Immature natural killer cell (primary cell): ENCODE measurements around the gene IQGAP1. TPM values are rescaled to one million over a fixed set of nuclear protein-coding genes. Genes with fewer than 3 reads are reported as not detected.

Experiments used
- DNase-seq, 3 donors: peaks; one replicate each; pipeline ENCODE4 v3.0.0; 2022; ENCODE audit warnings: mixed read lengths in 1 of 3
- H3K27ac Mint-ChIP-seq, 6 donors: one replicate each; pipeline ENCODE4 v1.8.0; 2020; ENCODE audit warnings: mixed read lengths in 6 of 6, mild to moderate bottlenecking in 5 of 6, inconsistent platforms in 4 of 6, moderate library complexity in 3 of 6
- H3K27me3 Mint-ChIP-seq, 3 donors: one replicate each; pipeline ENCODE4 v1.8.0; 2020 to 2021; ENCODE audit warnings: low read depth in 3 of 3, mild to moderate bottlenecking in 3 of 3, mixed read lengths in 3 of 3, moderate library complexity in 3 of 3, inconsistent platforms in 1 of 3
- H3K36me3 Mint-ChIP-seq, 3 donors: one replicate each; pipeline ENCODE4 v1.8.0; 2020; ENCODE audit warnings: mixed read lengths in 3 of 3, inconsistent platforms in 2 of 3, mild to moderate bottlenecking in 2 of 3
- H3K4me1 Mint-ChIP-seq, 2 donors: one replicate each; pipeline ENCODE4 v1.8.0; 2020; ENCODE audit warnings: inconsistent platforms in 2 of 2, mild to moderate bottlenecking in 2 of 2, mixed read lengths in 2 of 2, moderate library complexity in 1 of 2
- H3K4me3 Mint-ChIP-seq, 5 donors: one replicate each; pipeline ENCODE4 v1.8.0; 2020; ENCODE audit warnings: mild to moderate bottlenecking in 5 of 5, mixed read lengths in 5 of 5, inconsistent platforms in 3 of 5, moderate library complexity in 3 of 5
- H3K9me3 Mint-ChIP-seq, 6 donors: one replicate each; pipeline ENCODE4 v1.8.0; 2020; ENCODE audit warnings: mild to moderate bottlenecking in 6 of 6, mixed read lengths in 6 of 6, inconsistent platforms in 4 of 6, moderate library complexity in 3 of 6
- polyA plus RNA-seq, 3 donors: library from polyadenylated mRNA; unstranded; fragments of 300-500 nt; fragmentation: Illumina TruSeq; gene quantifications; one replicate each; pipeline ENCODE4 v1.2.3, GENCODE V29; 2021

Gene IQGAP1
- polyA plus RNA-seq, 3 donors from 2014 or later: 179 to 346 (median 238) TPM

DNA sequence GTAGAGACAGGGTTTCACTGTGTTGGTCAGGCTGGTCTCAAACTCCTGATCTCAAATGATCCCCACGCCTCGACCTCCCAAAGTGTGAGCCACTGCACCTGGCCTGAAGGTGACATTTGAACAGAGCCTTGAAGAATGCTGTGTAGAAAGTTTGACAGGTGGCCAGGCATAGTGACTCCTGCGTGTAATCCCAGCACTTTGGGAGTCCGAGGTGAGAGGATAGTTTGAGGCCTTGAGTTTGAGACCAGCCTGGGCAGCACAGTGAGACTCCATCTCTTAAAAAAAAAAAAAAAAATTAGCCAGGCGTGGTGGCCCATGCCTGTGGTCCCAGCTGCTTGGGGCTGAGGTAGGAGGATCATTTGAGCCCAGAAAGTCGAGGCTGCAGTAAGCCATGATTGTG, 1.5 kb downstream of the IQGAP1 start:
- Mint-ChIP-seq H3K4me3 (peak overlapping the region; percentile 89 to 96 (median 93)), H3K9me3 (no peaks in the 10 kb centered on the region), H3K36me3 (peaks cover 11 to 25% (median 12%) of the 10 kb centered on the region in 3 donors), H3K27me3 (peaks cover 1 to 8% (median 7%) of the 10 kb centered on the region in 3 donors), H3K27ac (peak overlapping the region; percentile 78 to 97 (median 92)), H3K4me1 (peaks cover 69 to 75% of the 10 kb centered on the region in 2 donors)
- no peak for DNase-seq

DNA sequence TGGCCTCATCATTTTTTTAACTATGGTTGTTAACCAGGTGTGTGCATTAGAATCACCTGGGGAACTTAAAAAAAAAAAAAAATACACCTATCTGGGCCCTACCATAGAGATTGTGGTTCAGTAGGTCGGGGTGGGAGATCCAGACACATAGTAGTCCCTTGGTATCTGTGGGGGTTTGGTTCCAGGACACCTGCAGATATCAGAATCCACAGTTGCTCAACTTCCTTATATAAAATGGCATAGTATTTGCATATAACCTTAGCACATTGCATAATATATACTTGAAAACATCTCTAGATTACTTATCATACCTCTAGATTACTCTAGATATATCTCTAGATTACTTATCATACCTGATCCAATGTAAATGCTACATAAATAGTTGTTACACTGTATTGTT, 5.0 kb downstream of the IQGAP1 start:
- no peak for DNase-seq
- peaks cover 11 to 30% (median 20%) of the 10 kb centered on the region in 3 donors for H3K36me3 Mint-ChIP-seq
- peaks cover 91% of the 10 kb centered on the region in 2 donors for H3K4me1 Mint-ChIP-seq
- H3K4me3 Mint-ChIP-seq: peak overlapping the region; percentile 48 to 96 (median 49)
- no peaks in the 10 kb centered on the region for H3K9me3 Mint-ChIP-seq
- peaks cover 0 to 5% (median 0%) of the 10 kb centered on the region in 3 donors for H3K27me3 Mint-ChIP-seq
- peak overlapping the region; percentile 60 to 94 (median 72) for H3K27ac Mint-ChIP-seq

DNA sequence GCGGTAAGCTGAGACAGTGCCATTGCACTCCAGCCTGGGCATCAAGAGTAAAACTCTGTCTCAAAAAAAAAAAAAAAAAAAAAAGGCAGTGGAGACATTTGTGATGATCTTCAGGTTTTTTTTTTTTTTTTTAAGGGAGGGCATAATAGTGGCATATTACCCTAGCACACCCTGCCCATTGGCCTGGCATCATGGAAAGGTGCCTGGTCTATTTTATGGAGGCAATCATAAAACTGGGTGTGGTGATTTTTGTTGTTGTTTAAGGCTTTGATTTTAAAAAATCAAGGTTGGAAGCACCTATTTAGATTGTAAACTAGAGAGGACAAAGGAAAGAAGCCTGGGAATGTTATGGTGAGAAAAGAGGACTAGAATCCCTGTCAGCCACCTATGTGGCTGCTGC, 6.0 kb downstream of the IQGAP1 start:
- Mint-ChIP-seq H3K27me3 (peaks cover 0 to 3% (median 0%) of the 10 kb centered on the region in 3 donors), H3K27ac (peak overlapping the region in 5 of 6 donors; percentile 37 to 88 (median 80)), H3K4me1 (peaks cover 91 to 97% of the 10 kb centered on the region in 2 donors), H3K36me3 (peaks cover 11 to 30% (median 18%) of the 10 kb centered on the region in 3 donors), H3K4me3 (peak overlapping the region in 4 of 5 donors; percentile 30 to 56 (median 42)), H3K9me3 (no peaks in the 10 kb centered on the region)
- DNase-seq: no peak

DNA sequence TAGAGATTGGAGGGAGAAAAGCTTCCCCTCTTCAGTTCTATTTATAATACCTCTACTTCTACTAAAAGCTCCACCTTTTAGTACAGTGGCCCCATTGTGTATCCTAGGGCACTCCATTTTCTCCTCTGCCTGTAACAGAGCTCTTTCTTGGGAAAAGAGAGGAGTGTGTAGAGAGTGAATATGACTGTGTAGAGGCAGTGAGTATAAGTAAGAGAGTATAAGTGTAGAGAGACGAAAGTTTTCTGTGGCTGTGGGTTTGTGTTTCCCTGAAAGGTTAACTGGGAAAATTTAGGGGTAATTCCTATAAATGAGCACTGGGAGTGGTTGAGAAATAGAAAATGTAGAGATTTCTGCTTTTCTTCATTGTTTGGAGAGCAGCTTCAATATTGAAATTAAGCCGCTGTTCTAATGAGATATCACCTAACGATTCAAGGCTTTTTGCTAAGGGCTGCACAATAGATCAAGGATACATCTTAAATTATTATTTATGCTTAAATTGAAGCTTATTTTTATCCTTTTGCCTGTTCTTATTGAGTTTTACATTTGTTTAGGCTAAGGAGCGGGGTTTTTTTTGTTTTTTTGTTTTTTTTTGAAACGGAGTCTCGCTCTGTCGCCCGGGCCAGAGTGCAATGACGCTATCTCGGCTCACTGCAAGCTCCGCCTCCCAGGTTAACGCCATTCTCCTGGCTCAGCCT, 6.9 kb downstream of the IQGAP1 start:
- no peak for DNase-seq
- H3K9me3 Mint-ChIP-seq: no peaks in the 10 kb centered on the region
- H3K27me3 Mint-ChIP-seq: peaks cover 0 to 3% (median 2%) of the 10 kb centered on the region in 3 donors
- peak overlapping the region in 4 of 5 donors; percentile 42 to 59 (median 50) for H3K4me3 Mint-ChIP-seq
- peaks cover 89 to 97% of the 10 kb centered on the region in 2 donors for H3K4me1 Mint-ChIP-seq
- H3K27ac Mint-ChIP-seq: peak overlapping the region; percentile 37 to 88 (median 80)
- peaks cover 11 to 27% (median 13%) of the 10 kb centered on the region in 3 donors for H3K36me3 Mint-ChIP-seq

DNA sequence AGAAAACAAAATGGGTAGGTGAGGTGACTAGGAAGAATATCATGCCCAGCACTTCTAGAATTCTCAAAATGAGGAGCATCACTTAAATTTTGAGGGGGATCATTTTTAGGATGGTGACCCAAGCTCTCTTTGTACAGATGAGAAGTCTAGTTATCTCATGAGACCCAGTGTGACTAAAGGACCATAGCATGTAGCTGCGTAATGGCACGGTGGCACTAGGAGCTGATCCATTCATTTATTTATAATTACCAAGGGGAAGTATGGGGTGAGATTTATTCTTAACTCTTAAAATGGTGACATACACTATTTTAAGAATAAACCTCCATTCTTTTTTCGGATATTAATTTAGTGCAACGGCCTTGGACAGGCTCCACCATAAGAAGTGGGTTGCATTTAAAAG, 8.3 kb downstream of the IQGAP1 start:
- no peaks in the 10 kb centered on the region for H3K9me3 Mint-ChIP-seq
- H3K27ac Mint-ChIP-seq: peak overlapping the region in 5 of 6 donors; percentile 73 to 91 (median 83)
- H3K4me3 Mint-ChIP-seq: peak overlapping the region in 4 of 5 donors; percentile 11 to 73 (median 36)
- H3K36me3 Mint-ChIP-seq: peaks cover 6 to 22% (median 8%) of the 10 kb centered on the region in 3 donors
- H3K27me3 Mint-ChIP-seq: peaks cover 3 to 8% (median 6%) of the 10 kb centered on the region in 3 donors
- H3K4me1 Mint-ChIP-seq: peaks cover 89 to 97% of the 10 kb centered on the region in 2 donors
- no peak for DNase-seq

DNA sequence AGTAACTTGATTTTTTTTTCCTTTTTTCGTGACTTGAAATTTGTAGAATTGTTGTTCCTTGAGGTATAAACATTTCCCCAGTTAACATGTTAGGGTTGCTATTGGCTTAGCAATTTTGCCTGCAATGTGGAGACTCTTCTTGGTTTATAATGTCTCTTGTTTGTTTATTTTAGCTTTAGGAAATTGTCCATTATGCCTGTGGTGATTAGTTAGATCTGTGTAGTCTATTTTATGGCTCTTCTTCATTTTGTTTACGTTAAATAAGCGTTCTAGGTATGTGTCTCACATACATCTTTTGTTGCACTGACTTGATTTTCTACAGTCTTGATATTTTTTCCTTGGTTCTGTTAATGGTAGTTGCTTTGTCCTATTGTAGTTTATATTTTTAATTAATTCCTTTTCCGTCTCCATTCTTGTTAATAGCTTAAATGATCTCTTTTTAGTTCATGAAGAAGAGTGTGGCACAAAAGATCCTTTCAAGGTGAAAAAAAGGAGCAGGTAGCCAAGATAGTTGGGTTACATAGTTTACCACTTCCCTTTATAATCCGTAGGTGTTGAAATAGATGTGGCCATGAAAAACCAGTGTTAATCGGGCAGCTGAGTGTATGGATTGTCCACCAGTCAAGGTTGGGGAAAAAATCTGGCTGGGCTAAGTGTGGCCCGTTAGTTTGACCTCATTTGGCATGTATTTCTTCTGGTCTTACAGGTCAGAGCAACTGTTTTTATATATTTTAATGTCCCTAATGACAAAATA, 12.1 kb downstream of the IQGAP1 start:
- Mint-ChIP-seq H3K27ac (peak overlapping the region; percentile 82 to 100 (median 99)), H3K9me3 (no peaks in the 10 kb centered on the region), H3K4me3 (peak overlapping the region; percentile 78 to 92 (median 87)), H3K27me3 (peaks cover 3 to 10% (median 6%) of the 10 kb centered on the region in 3 donors), H3K36me3 (peaks cover 0 to 8% (median 8%) of the 10 kb centered on the region in 3 donors), H3K4me1 (peaks cover 88 to 96% of the 10 kb centered on the region in 2 donors)
- DNase-seq: peak; percentile 59 to 71 (median 64)

DNA sequence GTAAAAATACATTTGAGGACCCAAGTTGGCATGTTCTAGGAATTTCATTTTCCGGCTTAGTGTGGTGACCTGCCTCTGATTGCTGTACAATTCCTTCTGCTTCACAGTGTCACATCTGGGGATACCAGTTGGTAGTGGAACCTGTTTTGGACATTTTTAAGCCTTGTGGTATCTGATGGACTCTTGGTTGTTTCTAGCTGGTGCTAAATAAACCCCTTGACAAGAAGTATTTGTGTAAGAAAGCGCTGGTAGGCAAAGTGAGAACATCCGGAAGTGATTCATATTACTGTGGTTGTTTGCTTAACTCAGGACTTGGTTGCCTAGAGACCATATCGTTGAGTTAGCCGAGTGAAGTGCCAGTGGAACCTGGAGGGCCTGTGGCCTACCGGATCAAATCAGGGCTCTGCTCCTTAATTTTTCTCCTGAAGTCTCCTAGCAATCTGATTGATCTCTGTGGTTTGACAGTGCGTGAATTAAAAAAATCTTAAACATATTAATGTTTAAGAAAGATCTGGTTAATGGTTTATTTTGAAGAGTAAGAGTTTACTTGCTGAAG, 12.8 kb downstream of the IQGAP1 start:
- Mint-ChIP-seq H3K4me1 (peaks cover 87 to 96% of the 10 kb centered on the region in 2 donors), H3K27me3 (peaks cover 3 to 9% (median 6%) of the 10 kb centered on the region in 3 donors), H3K36me3 (peaks cover 0 to 8% (median 4%) of the 10 kb centered on the region in 3 donors), H3K4me3 (peak overlapping the region; percentile 78 to 92 (median 87)), H3K27ac (peak overlapping the region; percentile 82 to 100 (median 99)), H3K9me3 (no peaks in the 10 kb centered on the region)
- peak; percentile 88 to 90 (median 89) for DNase-seq

DNA sequence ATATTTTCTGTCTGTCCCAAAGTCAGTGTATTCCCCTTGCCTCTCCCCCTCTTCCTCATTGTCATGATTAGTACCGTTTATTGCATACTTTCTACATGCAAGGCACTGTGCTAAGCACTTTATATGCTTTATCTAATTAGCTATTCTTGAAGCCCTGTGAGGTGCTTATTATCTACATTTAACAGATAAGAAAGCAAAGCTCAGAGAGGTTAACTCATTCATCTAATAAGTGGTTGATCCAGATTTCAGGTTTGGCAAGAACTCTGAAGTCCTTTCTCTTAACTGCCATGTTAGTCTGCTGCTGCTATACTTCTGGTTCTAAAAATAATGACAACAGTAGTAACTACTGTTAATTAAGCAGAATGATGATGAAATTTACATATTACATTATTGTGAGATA, 13.5 kb downstream of the IQGAP1 start:
- Mint-ChIP-seq H3K27ac (peak overlapping the region; percentile 82 to 100 (median 99)), H3K27me3 (peaks cover 3 to 9% (median 6%) of the 10 kb centered on the region in 3 donors), H3K4me1 (peaks cover 87 to 96% of the 10 kb centered on the region in 2 donors), H3K4me3 (peak overlapping the region; percentile 78 to 92 (median 87)), H3K36me3 (peaks cover 0 to 3% (median 0%) of the 10 kb centered on the region in 3 donors), H3K9me3 (no peaks in the 10 kb centered on the region)
- no peak for DNase-seq

DNA sequence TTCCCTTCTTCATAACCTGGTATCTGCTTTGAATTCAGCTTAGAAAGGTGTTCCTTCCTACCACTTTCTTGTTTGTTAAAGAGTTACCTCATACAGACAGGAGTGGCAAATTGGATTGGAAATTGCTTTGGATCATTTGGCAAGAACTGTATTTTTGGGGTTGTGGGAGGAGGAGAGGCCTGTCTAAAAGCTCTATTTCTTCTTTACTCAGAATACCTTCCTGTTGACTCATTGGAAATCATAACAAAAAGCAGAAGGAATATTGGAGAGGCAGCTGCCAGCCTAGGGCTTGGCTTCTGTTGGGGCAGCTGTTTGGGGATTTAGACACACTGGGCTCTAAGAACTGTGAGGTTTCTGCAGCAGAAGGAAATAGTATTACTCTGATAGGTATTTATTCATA, 14.2 kb downstream of the IQGAP1 start:
- peak overlapping the region; percentile 82 to 100 (median 99) for H3K27ac Mint-ChIP-seq

DNA sequence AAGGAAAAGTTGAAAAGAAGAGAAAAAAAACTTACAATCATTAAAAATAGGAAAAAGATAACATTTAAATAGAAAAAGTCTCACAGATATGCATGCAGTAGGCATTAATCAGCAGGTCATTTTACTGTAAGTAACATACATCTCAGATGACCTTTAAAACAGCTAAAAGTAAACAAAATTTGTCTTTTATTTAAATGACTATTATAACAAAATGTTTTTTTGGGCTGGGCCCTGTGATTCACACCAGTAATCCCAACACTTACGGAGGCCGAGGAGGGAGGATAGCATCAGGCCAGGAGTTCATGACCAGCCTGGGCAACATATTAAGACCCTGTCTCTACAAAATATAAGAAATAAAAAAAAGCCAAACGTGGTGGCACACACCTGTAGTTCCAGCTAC, 14.7 kb downstream of the IQGAP1 start:
- peak overlapping the region; percentile 78 to 92 (median 87) for H3K4me3 Mint-ChIP-seq
- DNase-seq: no peak
- H3K4me1 Mint-ChIP-seq: peaks cover 90 to 99% of the 10 kb centered on the region in 2 donors
- H3K9me3 Mint-ChIP-seq: no peaks in the 10 kb centered on the region
- peaks cover 3 to 11% (median 6%) of the 10 kb centered on the region in 3 donors for H3K27me3 Mint-ChIP-seq
- H3K36me3 Mint-ChIP-seq: peaks cover 0 to 3% (median 0%) of the 10 kb centered on the region in 3 donors
- H3K27ac Mint-ChIP-seq: peak overlapping the region; percentile 82 to 100 (median 99)

More for the DNA sequence above, 14.2 kb downstream of the IQGAP1 start:
- DNase-seq: no peak
- Mint-ChIP-seq H3K9me3 (no peaks in the 10 kb centered on the region), H3K27me3 (peaks cover 3 to 9% (median 6%) of the 10 kb centered on the region in 3 donors), H3K4me1 (peaks cover 87 to 96% of the 10 kb centered on the region in 2 donors), H3K36me3 (peaks cover 0 to 3% (median 0%) of the 10 kb centered on the region in 3 donors), H3K4me3 (peak overlapping the region; percentile 78 to 92 (median 87))

DNA sequence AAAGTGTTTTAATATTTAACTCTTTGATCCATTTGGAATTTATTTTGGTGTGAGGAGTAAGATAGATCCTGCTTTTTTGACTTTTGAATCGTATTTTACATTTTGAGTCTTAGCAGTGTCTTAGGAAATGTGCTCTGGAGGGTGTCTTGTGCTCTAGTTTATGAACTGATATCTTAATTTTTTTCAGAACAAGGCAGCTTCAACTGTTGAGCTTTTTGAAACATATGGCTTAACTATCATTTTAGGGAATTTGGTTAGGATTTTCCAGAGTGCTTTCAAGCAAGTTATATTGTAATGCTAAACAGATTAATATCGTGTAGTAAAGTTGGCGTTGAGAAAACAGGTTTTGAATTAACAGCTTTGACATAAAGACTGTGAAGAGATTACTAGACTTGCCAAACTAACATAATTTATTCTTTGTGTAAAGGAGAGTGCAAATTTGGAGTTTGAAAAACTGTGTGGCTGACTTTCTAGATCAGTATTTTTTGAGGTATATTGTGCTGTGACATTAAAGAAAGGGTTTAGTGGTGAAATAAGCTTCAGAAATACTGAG, 17.1 kb downstream of the IQGAP1 start:
- Mint-ChIP-seq H3K4me3 (peak overlapping the region in 4 of 5 donors; percentile 6 to 48 (median 18)), H3K9me3 (no peaks in the 10 kb centered on the region), H3K4me1 (peaks cover 97 to 99% of the 10 kb centered on the region in 2 donors), H3K36me3 (peaks cover 4 to 6% (median 6%) of the 10 kb centered on the region in 3 donors), H3K27ac (peak overlapping the region; percentile 82 to 89 (median 88)), H3K27me3 (peaks cover 7 to 18% (median 8%) of the 10 kb centered on the region in 3 donors)
- DNase-seq: no peak

DNA sequence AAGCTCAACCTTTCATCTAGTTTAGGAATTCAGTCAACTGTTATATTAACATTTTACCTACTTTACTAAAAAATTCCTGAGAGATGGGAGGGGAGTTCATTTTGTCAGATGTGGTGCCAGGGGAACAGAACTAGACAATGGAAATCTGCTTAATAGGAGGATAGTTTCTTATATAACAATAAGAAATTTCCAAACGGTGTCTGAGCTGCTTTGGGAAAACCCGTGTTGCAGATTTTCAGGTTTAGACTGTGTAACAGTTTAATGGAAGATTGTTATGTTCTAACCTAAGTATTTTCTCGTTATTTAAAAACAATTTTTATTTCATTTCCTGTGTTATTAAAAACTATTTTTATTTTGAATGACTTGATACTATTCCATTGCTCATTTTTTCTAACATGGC, 19.3 kb downstream of the IQGAP1 start:
- Mint-ChIP-seq H3K4me1 (peaks cover 92 to 97% of the 10 kb centered on the region in 2 donors), H3K9me3 (no peaks in the 10 kb centered on the region), H3K36me3 (peaks cover 9 to 11% (median 9%) of the 10 kb centered on the region in 3 donors), H3K27me3 (peaks cover 3 to 9% (median 5%) of the 10 kb centered on the region in 3 donors), H3K4me3 (peak overlapping the region; percentile 62 to 83 (median 79)), H3K27ac (peak overlapping the region; percentile 80 to 99 (median 88))
- DNase-seq: no peak

DNA sequence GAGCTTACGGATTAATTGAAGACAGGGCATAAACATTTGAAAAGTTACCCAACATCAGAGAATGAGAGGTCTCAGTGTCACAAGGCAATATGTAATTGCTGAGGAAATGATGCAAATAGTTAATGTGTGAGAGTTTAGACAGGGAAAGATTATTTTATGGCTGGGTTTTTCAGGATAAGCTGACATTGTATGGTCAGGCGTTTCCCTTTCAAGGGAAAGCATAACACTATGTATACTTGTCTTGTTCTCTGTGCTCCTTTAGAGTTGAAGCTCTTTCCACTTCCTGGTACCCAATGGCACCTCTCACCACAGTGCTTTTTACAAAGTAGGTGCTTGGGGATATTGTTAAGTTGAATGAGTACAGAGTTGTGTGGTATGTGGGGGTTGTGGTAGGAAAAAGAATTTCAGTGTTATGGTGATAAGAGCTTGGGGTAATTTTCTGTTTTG, 19.9 kb downstream of the IQGAP1 start:
- H3K9me3 Mint-ChIP-seq: no peaks in the 10 kb centered on the region
- peaks cover 92 to 97% of the 10 kb centered on the region in 2 donors for H3K4me1 Mint-ChIP-seq
- DNase-seq: peak; percentile 89 to 90 (median 89)
- peak overlapping the region; percentile 62 to 83 (median 79) for H3K4me3 Mint-ChIP-seq
- H3K27me3 Mint-ChIP-seq: peaks cover 3 to 9% (median 5%) of the 10 kb centered on the region in 3 donors
- H3K36me3 Mint-ChIP-seq: peaks cover 9 to 11% (median 9%) of the 10 kb centered on the region in 3 donors
- H3K27ac Mint-ChIP-seq: peak overlapping the region; percentile 80 to 99 (median 88)
